SK-N-SH (cell line): ENCODE data around the gene RRBP1. TPM values are rescaled to one million over a fixed set of nuclear protein-coding genes. Genes with fewer than 3 reads are reported as not detected.

Source experiments
- CTCF ChIA-PET: fragments of 300-600, 350-600 bp; formaldehyde crosslinking; extraction: SDS; loops from one replicate; lab custom pipeline; 2021; lab: Yijun Ruan, JAX
- POLR2A ChIA-PET: fragments of 350-600 bp; sonication (Branson Sonifier 250); formaldehyde crosslinking; extraction: SDS; loops from one replicate; lab custom pipeline; 2020; ENCODE audit warnings: antibody characterized with exemption, inconsistent platforms; lab: Yijun Ruan, JAX
- DNase-seq: peaks from one replicate; pipeline ENCODE4 v3.0.0; 2012
- H2AFZ ChIP-seq: fragments of 200-600 bp; sonication (generic); 2 replicates; pipeline ENCODE4 v1.8.1; 2016; ENCODE audit warnings: antibody characterized with exemption, mild to moderate bottlenecking, low read depth
- H3F3A ChIP-seq: fragments of 200-600 bp; sonication (generic); replicated peaks from 2 replicates; pipeline ENCODE3; 2016; ENCODE audit warnings: antibody characterized with exemption, mild to moderate bottlenecking; ENCODE audit not compliant: insufficient read depth
- H3K27ac ChIP-seq, 2 experiments: fragments of 200-500 bp in 1 of 2; fragments of 200-600 bp in 1 of 2; sonication (Bioruptor generic) in 1 of 2; sonication (generic), shearing (Covaris generic) in 1 of 2; 2 replicates each; pipeline versions ENCODE4 v1.5.1 to v1.6.1; 2014 to 2016; ENCODE audit warnings: low read depth in 2 of 2, inconsistent platforms in 1 of 2, low read length in 1 of 2, mild to moderate bottlenecking in 1 of 2, mixed read lengths in 1 of 2
- H3K27me3 ChIP-seq: fragments of 200-600 bp; sonication (generic), shearing (Covaris generic); 2 replicates; pipeline ENCODE4 v1.6.1; 2016; ENCODE audit warnings: mixed run types; ENCODE audit not compliant: insufficient read depth
- H3K36me3 ChIP-seq, 2 experiments: fragments of 200-500 bp in 1 of 2; fragments of 200-600 bp in 1 of 2; sonication (Bioruptor generic) in 1 of 2; sonication (generic) in 1 of 2; replicated peaks in 1 of 2; 2 replicates each; pipeline versions ENCODE3 to v1.5.1; 2014 to 2016; ENCODE audit warnings: low read length in 1 of 2, mild to moderate bottlenecking in 1 of 2; ENCODE audit not compliant: insufficient read depth in 2 of 2, control insufficient read depth in 1 of 2
- H3K4me1 ChIP-seq, 2 experiments: fragments of 200-500 bp in 1 of 2; fragments of 200-600 bp in 1 of 2; sonication (Bioruptor generic) in 1 of 2; sonication (generic), shearing (Covaris generic) in 1 of 2; 2 replicates each; pipeline versions ENCODE4 v1.5.1 to v1.6.1; 2014 to 2016; ENCODE audit warnings: low read depth in 1 of 2, low read length in 1 of 2, mixed run types in 1 of 2; ENCODE audit not compliant: insufficient read depth in 2 of 2, control insufficient read depth in 1 of 2
- H3K4me2 ChIP-seq: fragments of 200-600 bp; sonication (generic), shearing (Covaris generic); 2 replicates; pipeline ENCODE4 v1.6.1; 2017; ENCODE audit warnings: mixed run types
- H3K4me3 ChIP-seq, 2 experiments: fragments of 200-500 bp in 1 of 2; fragments of 200-600 bp in 1 of 2; sonication (Bioruptor generic) in 1 of 2; sonication (generic), shearing (Covaris generic) in 1 of 2; 2 replicates each; pipeline versions ENCODE4 v1.5.1 to v1.8.1; 2014 to 2016; ENCODE audit warnings: low read depth in 2 of 2, inconsistent platforms in 1 of 2, low read length in 1 of 2, mild to moderate bottlenecking in 1 of 2, mixed read lengths in 1 of 2, moderate library complexity in 1 of 2
- H3K79me2 ChIP-seq: fragments of 200-600 bp; sonication (generic); 2 replicates; pipeline ENCODE4 v1.8.1; 2017; ENCODE audit warnings: mild to moderate bottlenecking; ENCODE audit not compliant: insufficient read depth
- H3K9ac ChIP-seq: fragments of 200-600 bp; sonication (generic); 2 replicates; pipeline ENCODE4 v1.6.1; 2017; ENCODE audit warnings: mixed run types
- H3K9me2 ChIP-seq: fragments of 200-600 bp; sonication (generic); 2 replicates; pipeline ENCODE4 v1.6.1; 2017; ENCODE audit warnings: mixed run types
- H3K9me3 ChIP-seq: fragments of 200-600 bp; sonication (generic); 2 replicates; pipeline ENCODE4 v1.6.1; 2017; ENCODE audit warnings: mixed run types, mild to moderate bottlenecking, moderate library complexity
- H4K20me1 ChIP-seq: fragments of 200-600 bp; sonication (generic); 2 replicates; pipeline ENCODE4 v1.6.1; 2017; ENCODE audit warnings: mild to moderate bottlenecking, mixed run types; ENCODE audit not compliant: insufficient read depth
- EZH2phosphoT487 ChIP-seq: fragments of 200-600 bp; sonication (generic); IDR thresholded peaks from 2 replicates; pipeline ENCODE4 v1.6.1; 2017; ENCODE audit warnings: low read depth, mixed run types, mild to moderate bottlenecking, antibody characterized with exemption, moderate library complexity, borderline replicate concordance
- FOXM1 ChIP-seq: IDR thresholded peaks from 2 replicates; pipeline ENCODE4 v1.4.0; 2012; ENCODE audit warnings: low read depth, mild to moderate bottlenecking
- GABPA ChIP-seq: IDR thresholded peaks from 2 replicates; pipeline ENCODE4 v1.4.0; 2012; ENCODE audit warnings: low read depth, mild to moderate bottlenecking
- GATA2 ChIP-seq: sonication (generic); formaldehyde crosslinking; IDR thresholded peaks from 2 replicates; pipeline ENCODE4 v1.5.0; 2020; ENCODE audit warnings: mild to moderate bottlenecking, missing genetic modification reagents
- IRF3 ChIP-seq: fragments of 150-350 bp; IDR thresholded peaks from 2 replicates; pipeline ENCODE4 v1.6.1; 2016; ENCODE audit warnings: mild to moderate bottlenecking, low read depth, low read length
- JUND ChIP-seq: IDR thresholded peaks from 2 replicates; pipeline ENCODE4 v1.4.0; 2012
- MAX ChIP-seq: IDR thresholded peaks from 2 replicates; pipeline ENCODE4 v1.4.0; 2012; ENCODE audit warnings: low read depth
- NFIC ChIP-seq: IDR thresholded peaks from 2 replicates; pipeline ENCODE4 v1.4.0; 2012; ENCODE audit warnings: borderline replicate concordance
- PBX3 ChIP-seq: IDR thresholded peaks from 2 replicates; pipeline ENCODE4; 2012
- POLR2AphosphoS5 ChIP-seq: IDR thresholded peaks from 2 replicates; pipeline ENCODE4 v1.6.1; 2012; ENCODE audit warnings: low read depth, low read length
- RAD21 ChIP-seq: IDR thresholded peaks from 2 replicates; pipeline ENCODE4 v1.6.1; 2012; ENCODE audit warnings: mild to moderate bottlenecking, low read length
- RCOR1 ChIP-seq: fragments of 150-350 bp; IDR thresholded peaks from 2 replicates; pipeline ENCODE4 v1.6.1; 2017; ENCODE audit warnings: antibody characterized with exemption, low read length
- REST ChIP-seq: IDR thresholded peaks from 2 replicates; pipeline ENCODE4 v1.6.1; 2012; ENCODE audit warnings: mild to moderate bottlenecking, low read depth, low read length, moderate library complexity
- RFX5 ChIP-seq: IDR thresholded peaks from 2 replicates; pipeline ENCODE4 v1.6.1; 2012; ENCODE audit warnings: mild to moderate bottlenecking, improper control_type of control experiment, low read length
- SMC3 ChIP-seq: IDR thresholded peaks from 2 replicates; pipeline ENCODE4 v1.6.1; 2012; ENCODE audit warnings: low read depth, low read length, improper control_type of control experiment
- TCF12 ChIP-seq: IDR thresholded peaks from 2 replicates; pipeline ENCODE4 v1.4.0; 2012
- TEAD4 ChIP-seq: IDR thresholded peaks from 2 replicates; pipeline ENCODE4 v1.4.0; 2012; ENCODE audit warnings: mild to moderate bottlenecking, borderline replicate concordance; ENCODE audit not compliant: insufficient read depth
- USF1 ChIP-seq: IDR thresholded peaks from 2 replicates; pipeline ENCODE4 v1.4.0; 2012; ENCODE audit warnings: low read depth, borderline replicate concordance
- USF2 ChIP-seq: fragments of 150-350 bp; IDR thresholded peaks from 2 replicates; pipeline ENCODE4 v1.6.1; 2017; ENCODE audit warnings: antibody characterized with exemption, low read length, low read depth, borderline replicate concordance
- YY1 ChIP-seq: IDR thresholded peaks from 2 replicates; pipeline ENCODE4 v1.4.0; 2012; ENCODE audit warnings: low read depth, mild to moderate bottlenecking
- WGBS: methylation state at CpG from one replicate; pipeline ENCODE4 v1.1.6; 2017; ENCODE audit warnings: low lambda C conversion rate; 5-methylcytosine and 5-hydroxymethylcytosine counted together
- polyA plus RNA-seq, 3 experiments: library from polyadenylated mRNA; depleted of rRNA; stranded (reverse); fragments of >200 nt; gene quantifications; 2 replicates each; pipeline ENCODE4 v1.2.3, GENCODE V29; 2012

RRBP1 gene
- polyA plus RNA-seq, 1 of the 3 experiments (the other 2 are of a cell fraction): 50.2 TPM

GRCh38 chr20:17640875-17641378 lies 41.1 kb downstream of the RRBP1 start:
- peaks cover 65% of the 10 kb centered on the region for H4K20me1 ChIP-seq

More at GRCh38 chr20:17640875-17641378, 41.1 kb downstream of the RRBP1 start:
- POLR2A ChIA-PET: no interaction called here
- 82% methylated on average over 7 of the region's 14 CpGs for WGBS
- no peak overlapping the region for H2AFZ ChIP-seq
- TF ChIP-seq POLR2AphosphoS5: no peak
- TF ChIP-seq IRF3: no peak
- TF ChIP-seq FOXM1: no peak
- TF ChIP-seq MAX: no peak
- no peak for TF ChIP-seq GABPA
- no peak for TF ChIP-seq REST
- no peak for TF ChIP-seq EZH2phosphoT487
- no peak for TF ChIP-seq PBX3
- no peak for TF ChIP-seq RCOR1
- no peak for TF ChIP-seq RFX5
- no peak for TF ChIP-seq USF1
- no peak for TF ChIP-seq JUND
- TF ChIP-seq YY1: no peak
- TF ChIP-seq TEAD4: no peak
- no peak for TF ChIP-seq NFIC
- no peak for TF ChIP-seq SMC3
- TF ChIP-seq USF2: no peak
- no peak for TF ChIP-seq TCF12
- no peak for TF ChIP-seq RAD21
- TF ChIP-seq GATA2 (CRISPR knock-in tag): no peak
- TF ChIP-seq, all 33 proteins: peak for 0
- H3K9ac ChIP-seq: no peak overlapping the region
- no peaks in the 10 kb centered on the region for H3F3A ChIP-seq
- peaks cover 5 to 40% of the 10 kb centered on the region in 2 experiments for H3K36me3 ChIP-seq
- H3K79me2 ChIP-seq: peaks cover 50% of the 10 kb centered on the region
- no peaks in the 10 kb centered on the region for H3K9me2 ChIP-seq
- H3K27ac ChIP-seq: no peak overlapping the region
- H3K4me2 ChIP-seq: no peak overlapping the region
- H3K27me3 ChIP-seq: no peaks in the 10 kb centered on the region
- H3K4me1 ChIP-seq: peaks cover 0 to 28% of the 10 kb centered on the region in 2 experiments; a peak in 1 of 4 replicates
- DNase-seq: no peak
- H3K4me3 ChIP-seq: no peak overlapping the region
- CTCF ChIA-PET: no interaction called here
- no peaks in the 10 kb centered on the region for H3K9me3 ChIP-seq
